K562 (cell line): Measurements from ENCODE around the gene GET3. TPM values are rescaled to one million over a fixed set of nuclear protein-coding genes. Genes with fewer than 3 reads are reported as not detected.

Experiments used
- ATAC-seq: fragments of 200-7000 bp; cut with Tn5 transposase; 3 replicates; pipeline ENCODE4 v1.9.1; 2020; ENCODE audit warnings: moderate library complexity
- BruUV-seq: library from RNA; stranded (reverse); fragments of 400-500 nt; replicated peaks from 2 replicates; lab custom pipeline; 2021; lab: Mats Ljungman, UMichigan
- CTCF ChIA-PET: fragments of 300-600 bp; formaldehyde crosslinking; extraction: SDS; loops from one replicate; lab custom pipeline; 2021; ENCODE audit warnings: low intra/inter-chr PET ratio; lab: Yijun Ruan, JAX
- POLR2A ChIA-PET: fragments of 300-600, 350-650 bp; sonication (Branson Sonifier 250); formaldehyde crosslinking; extraction: SDS; loops from one replicate; lab custom pipeline; 2021; ENCODE audit warnings: antibody characterized with exemption, inconsistent platforms; lab: Yijun Ruan, JAX
- DNase-seq, 4 experiments: peaks; one replicate each; pipeline versions ENCODE4 v3.0.0 to v3.0.0-alpha.2; 2011 to 2018; ENCODE audit warnings: low spot score in 3 of 4, mixed read lengths in 3 of 4; ENCODE audit errors: extremely low read depth in 1 of 4
- FAIRE-seq: peaks from 2 replicates; lab custom pipeline; 2011; peaks lifted over from hg19 to GRCh38; lab: Jason Lieb, UNC
- H2AFZ ChIP-seq: 2 replicates; pipeline ENCODE4 v1.6.0; 2011; ENCODE audit warnings: low read depth, low read length, control low read depth, inconsistent platforms
- H3K27ac ChIP-seq: fragments of 200-600 bp; 3 replicates; pipeline ENCODE4 v1.8.0; 2011; ENCODE audit warnings: low read depth, mild to moderate bottlenecking, control low read depth, inconsistent platforms, low read length, moderate library complexity, mixed read lengths; ENCODE audit errors: extremely low read depth
- H3K27me3 ChIP-seq, 2 experiments: fragments of 300-600 bp in 1 of 2; 2 replicates in 1 of 2; 3 replicates in 1 of 2; pipeline versions ENCODE4 v1.6.0 to v1.8.0; 2011; ENCODE audit warnings: inconsistent platforms in 2 of 2, low read length in 2 of 2, mild to moderate bottlenecking in 1 of 2, mixed read lengths in 1 of 2, moderate library complexity in 1 of 2; ENCODE audit not compliant: control insufficient read depth in 2 of 2, insufficient read depth in 2 of 2
- H3K36me3 ChIP-seq: fragments of 300-600 bp; 3 replicates; pipeline ENCODE4 v1.8.0; 2011; ENCODE audit warnings: mild to moderate bottlenecking, low read length, inconsistent platforms; ENCODE audit not compliant: control insufficient read depth, insufficient read depth
- H3K4me1 ChIP-seq, 2 experiments: fragments of 200-600 bp in 1 of 2; replicated peaks in 1 of 2; 2 replicates in 1 of 2; 3 replicates in 1 of 2; pipeline versions ENCODE4 v1.5.1 to v1.8.0; 2011; ENCODE audit warnings: inconsistent platforms in 2 of 2, low read length in 2 of 2, mild to moderate bottlenecking in 1 of 2, mixed read lengths in 1 of 2, moderate library complexity in 1 of 2; ENCODE audit not compliant: control insufficient read depth in 2 of 2, insufficient read depth in 2 of 2
- H3K4me2 ChIP-seq: 2 replicates; pipeline ENCODE4 v1.6.1; 2011; ENCODE audit warnings: low read length, control low read depth, inconsistent platforms, mixed read lengths; ENCODE audit not compliant: insufficient read depth
- H3K4me3 ChIP-seq: fragments of 200-600 bp; sonication (generic), shearing (Covaris generic); 2 replicates; pipeline ENCODE4 v1.5.1; 2016; ENCODE audit warnings: control low read depth, inconsistent platforms
- H3K79me2 ChIP-seq: fragments of 200-600 bp; 3 replicates; pipeline ENCODE4 v1.8.0; 2011; ENCODE audit warnings: low read length, inconsistent platforms; ENCODE audit not compliant: control insufficient read depth, insufficient read depth
- H3K9ac ChIP-seq, 2 experiments: 2 replicates each; pipeline versions ENCODE4 v1.6.0 to v1.6.1; 2011; ENCODE audit warnings: low read depth in 2 of 2, low read length in 2 of 2, control low read depth in 1 of 2, inconsistent platforms in 1 of 2, mild to moderate bottlenecking in 1 of 2, mixed read lengths in 1 of 2; ENCODE audit not compliant: insufficient read depth in 1 of 2
- H3K9me1 ChIP-seq: one replicate; pipeline ENCODE4 v1.6.0; 2011; ENCODE audit warnings: inconsistent platforms, mild to moderate bottlenecking, low read length, moderate library complexity; ENCODE audit not compliant: control insufficient read depth, insufficient read depth
- H3K9me3 ChIP-seq: replicated peaks from 2 replicates; pipeline ENCODE4 v1.5.1; 2011; ENCODE audit warnings: low read depth, low read length, inconsistent platforms; ENCODE audit not compliant: control insufficient read depth, insufficient read depth
- H4K20me1 ChIP-seq: replicated peaks from 2 replicates; pipeline ENCODE4 v1.6.1; 2011; ENCODE audit warnings: low read length, inconsistent platforms, mixed read lengths; ENCODE audit not compliant: control insufficient read depth, insufficient read depth
- ESRRB ChIP-seq: fragments of 250-450 bp; sonication (Bioruptor Pico); IDR thresholded peaks from 2 replicates; pipeline ENCODE4 v1.5.0; 2020; ENCODE audit warnings: mild to moderate bottlenecking, moderate library complexity, borderline replicate concordance
- HMBOX1 ChIP-seq: sonication (generic); IDR thresholded peaks from 2 replicates; pipeline ENCODE4 v1.6.1; 2016
- MTA2 ChIP-seq: fragments of 450-650 bp; IDR thresholded peaks from 2 replicates; pipeline ENCODE4 v1.6.1; 2016; ENCODE audit warnings: low read depth
- MYNN ChIP-seq, 2 experiments: sonication (generic); formaldehyde crosslinking in 1 of 2; IDR thresholded peaks; 2 replicates each; pipeline versions ENCODE4 v1.5.0 to v1.6.1; 2016 to 2020; ENCODE audit warnings: antibody characterized with exemption in 1 of 2, missing genetic modification reagents in 1 of 2
- NCOA6 ChIP-seq: fragments of 450-650 bp; IDR thresholded peaks from 2 replicates; pipeline ENCODE4 v1.6.1; 2017; ENCODE audit warnings: mild to moderate bottlenecking
- PTRF ChIP-seq: fragments of 450-650 bp; IDR thresholded peaks from 2 replicates; pipeline ENCODE4 v1.6.1; 2016; ENCODE audit warnings: mild to moderate bottlenecking, missing genetic modification characterization, missing compliant biosample characterization
- SIN3B ChIP-seq: fragments of 450-650 bp; IDR thresholded peaks from 2 replicates; pipeline ENCODE4 v1.6.1; 2017; ENCODE audit warnings: low read depth, mild to moderate bottlenecking, moderate library complexity
- SMC3 ChIP-seq: conservative IDR thresholded peaks from 2 replicates; pipeline ENCODE4 v1.6.1; 2011; ENCODE audit warnings: low read depth, low read length, improper control_type of control experiment; ENCODE audit not compliant: insufficient read depth
- ZC3H8 ChIP-seq: fragments of 450-650 bp; IDR thresholded peaks from 2 replicates; pipeline ENCODE4 v1.6.1; 2017
- ZEB2 ChIP-seq: fragments of 450-650 bp; IDR thresholded peaks from 2 replicates; pipeline ENCODE4 v1.6.1; 2016
- ZNF12 ChIP-seq: sonication (generic); formaldehyde crosslinking; IDR thresholded peaks from 2 replicates; pipeline ENCODE4 v1.4.0; 2020; ENCODE audit warnings: mild to moderate bottlenecking, missing genetic modification reagents
- ZNF436 ChIP-seq: fragments of 250-450, 450-650 bp; sonication (Bioruptor Pico); formaldehyde crosslinking; IDR thresholded peaks from 2 replicates; pipeline ENCODE4 v1.7.0; 2020; ENCODE audit warnings: mild to moderate bottlenecking
- WGBS: fragments of 100-300 bp; shearing (Covaris generic); methylation state at CpG from one replicate; pipeline ENCODE4 v1.1.6; 2016; ENCODE audit warnings: low coverage, mixed read lengths; ENCODE audit not compliant: insufficient coverage; ENCODE audit errors: missing lambda C conversion rate; 5-methylcytosine and 5-hydroxymethylcytosine counted together
- in situ Hi-C: fragments of 300-500 bp; cut with MboI; formaldehyde crosslinking; loops from 4 replicates; pipeline ENCODE4 v1.15.0; 2018; ENCODE audit warnings: inconsistent platforms, mixed read lengths
- intact Hi-C: fragments of 100-400 bp; cut with micrococcal nuclease; formaldehyde crosslinking; loops from 2 replicates; pipeline ENCODE4 v1.14.2; 2022
- polyA plus RNA-seq, 8 experiments: library from polyadenylated mRNA; depleted of rRNA in 4 of 8; stranded (reverse) in 5 of 8; unstranded in 3 of 8; fragments of >200 nt; fragmentation: Nextera tagmentation in 2 of 8; fragmentation: Illumina TruSeq in 1 of 8; extraction: Ambion mirVana in 2 of 8; extraction: Trizol in 1 of 8; gene quantifications; 2 replicates each; pipeline versions ENCODE4 v1.2.1 to v1.2.3, GENCODE V29; 2011 to 2014; ENCODE audit warnings: inconsistent platforms in 1 of 8, missing spikeins in 1 of 8
- total RNA-seq, 7 experiments: library from RNA; depleted of rRNA in 6 of 7; stranded (reverse); fragments of >200 nt in 6 of 7; fragmentation: Illumina TruSeq in 2 of 7; extraction: Trizol in 2 of 7; gene quantifications; 2 replicates each; pipeline versions ENCODE4 v1.2.1 to v1.2.3, GENCODE V29; 2011 to 2021; ENCODE audit warnings: low replicate concordance in 1 of 7
- TF ChIP-seq, protein P1 (sequence below): fragments of 250-450 bp; sonication (Bioruptor Pico); IDR thresholded peaks from 2 replicates; pipeline ENCODE4 v1.5.0; 2020; ENCODE audit warnings: mild to moderate bottlenecking

The GET3 gene
- total and polyA plus RNA-seq, 9 of the 15 experiments (the other 6 are each of a cell fraction or from before 2014, with no cell fraction given), result 8.3 to 83.5 (median 51.8) TPM

GRCh38 chr19:12745166-12745897 is 8.0 kb downstream of the GET3 start:
- CTCF ChIA-PET, result no interaction called here

More at GRCh38 chr19:12745166-12745897, 8.0 kb downstream of the GET3 start:
- no peaks in the 10 kb centered on the region for H3K79me2 ChIP-seq
- WGBS, result 81% methylated on average over 13 of the region's 22 CpGs
- in situ Hi-C loops, result no loop called here
- POLR2A ChIA-PET, result interaction anchor here (1.6 to 2.0 kb wide), 2 partner anchors 8 to 9 kb away, joined by 4 to 7 read pairs; partner anchors contain the start of gene GET3
- no peak overlapping the region; a peak in 1 of 4 replicates for H3K9ac ChIP-seq
- intact Hi-C loops, result no loop called here
- peaks cover 53% of the 10 kb centered on the region; the same call in 2 of the 3 replicates for H3K36me3 ChIP-seq
- H4K20me1 ChIP-seq, result no peaks in the 10 kb centered on the region
- H3K9me1 ChIP-seq, result no peaks in the 10 kb centered on the region
- H2AFZ ChIP-seq, result no peak overlapping the region
- peaks cover 3% of the 10 kb centered on the region in 2 experiments; a peak in 3 of 5 replicates for H3K27me3 ChIP-seq
- peaks cover 9% of the 10 kb centered on the region for H3K9me3 ChIP-seq
- H3K4me1 ChIP-seq, result peaks cover 0 to 12% of the 10 kb centered on the region in 2 experiments; a peak in 2 of 5 replicates
- DNase-seq, result no peak
- no peak for ATAC-seq
- H3K4me3 ChIP-seq, result no peak overlapping the region
- TF ChIP-seq SMC3 (no peak), ZEB2 (no peak), ZC3H8 (no peak), HMBOX1 (no peak), SIN3B (no peak), MTA2 (no peak), ZNF436 (CRISPR knock-in tag) (no peak), ZNF12 (CRISPR knock-in tag) (no peak), MYNN (IDR thresholded peaks at IDR 0.05) (no peak), MYNN (CRISPR knock-in tag; IDR thresholded peaks at IDR 0.05) (no peak), NCOA6 (no peak), PTRF (no peak), ESRRB (no peak)
- TF ChIP-seq, protein P1, sequence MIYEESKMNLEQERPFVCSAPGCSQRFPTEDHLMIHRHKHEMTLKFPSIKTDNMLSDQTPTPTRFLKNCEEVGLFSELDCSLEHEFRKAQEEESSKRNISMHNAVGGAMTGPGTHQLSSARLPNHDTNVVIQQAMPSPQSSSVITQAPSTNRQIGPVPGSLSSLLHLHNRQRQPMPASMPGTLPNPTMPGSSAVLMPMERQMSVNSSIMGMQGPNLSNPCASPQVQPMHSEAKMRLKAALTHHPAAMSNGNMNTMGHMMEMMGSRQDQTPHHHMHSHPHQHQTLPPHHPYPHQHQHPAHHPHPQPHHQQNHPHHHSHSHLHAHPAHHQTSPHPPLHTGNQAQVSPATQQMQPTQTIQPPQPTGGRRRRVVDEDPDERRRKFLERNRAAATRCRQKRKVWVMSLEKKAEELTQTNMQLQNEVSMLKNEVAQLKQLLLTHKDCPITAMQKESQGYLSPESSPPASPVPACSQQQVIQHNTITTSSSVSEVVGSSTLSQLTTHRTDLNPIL (CRISPR knock-in tag), result no peak
- no peak overlapping the region for H3K27ac ChIP-seq
- no peak for FAIRE-seq
- no TSS peak for BruUV-seq
- H3K4me2 ChIP-seq, result no peak overlapping the region
